Osteocyte (in vitro differentiated cells): ENCODE results near the gene TCAIM. TPM values are rescaled to one million over a fixed set of nuclear protein-coding genes. Genes with fewer than 3 reads are reported as not detected.
A peak's percentile ranks its signal among the peaks of the same experiment; 100 is the strongest.

Experiments used
- DNase-seq: peaks from one replicate; pipeline ENCODE4 v3.0.0; 2021; ENCODE audit warnings: mixed read lengths; ENCODE audit not compliant: unreplicated experiment; ENCODE audit errors: extremely low spot score
- H3K27ac Mint-ChIP-seq: one replicate; pipeline ENCODE4 v1.8.0; 2021; ENCODE audit warnings: mild to moderate bottlenecking, mixed read lengths; ENCODE audit not compliant: unreplicated experiment
- H3K27me3 Mint-ChIP-seq: one replicate; pipeline ENCODE4 v1.8.0; 2021; ENCODE audit warnings: mixed read lengths; ENCODE audit not compliant: unreplicated experiment
- H3K36me3 Mint-ChIP-seq: one replicate; pipeline ENCODE4 v1.8.0; 2021; ENCODE audit warnings: mixed read lengths; ENCODE audit not compliant: unreplicated experiment
- H3K4me1 Mint-ChIP-seq: one replicate; pipeline ENCODE4 v1.8.0; 2021; ENCODE audit warnings: mixed read lengths; ENCODE audit not compliant: unreplicated experiment
- H3K4me3 Mint-ChIP-seq: one replicate; pipeline ENCODE4 v1.8.0; 2021; ENCODE audit warnings: mild to moderate bottlenecking, moderate library complexity, mixed read lengths; ENCODE audit not compliant: unreplicated experiment
- H3K9me3 Mint-ChIP-seq: one replicate; pipeline ENCODE4 v1.8.0; 2021; ENCODE audit warnings: mixed read lengths; ENCODE audit not compliant: unreplicated experiment
- CTCF ChIP-seq: fragments of 200-600 bp; sonication (generic); IDR thresholded peaks from 2 replicates; pipeline ENCODE4 v1.5.0; 2021; ENCODE audit warnings: antibody characterized with exemption, mild to moderate bottlenecking, moderate library complexity
- total RNA-seq: library from RNA; stranded (reverse); gene quantifications from 2 replicates; pipeline ENCODE4 v1.2.1, GENCODE V29; 2021

Gene TCAIM
- total RNA-seq, 1 donor from 2014 or later = 30.2 TPM

DNA sequence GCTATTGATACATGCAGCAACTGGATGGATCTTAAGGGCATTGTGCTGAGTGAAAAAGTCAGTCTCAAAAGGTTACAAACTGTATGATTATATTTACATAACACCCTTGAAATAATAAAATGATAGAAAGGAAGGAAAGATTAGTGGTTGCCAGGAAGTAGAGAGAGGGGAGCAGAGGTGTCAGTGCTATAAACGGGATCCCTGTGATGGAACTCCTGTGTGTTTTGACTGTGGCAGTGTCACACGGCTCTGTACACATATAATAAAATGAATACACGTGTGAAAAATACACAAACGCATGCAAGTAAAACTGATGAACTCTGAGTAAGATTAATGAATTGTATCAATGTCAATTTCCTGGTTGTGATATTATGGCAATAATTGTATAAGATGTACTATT is 60.3 kb downstream of the TCAIM start:
- no peak for TF ChIP-seq CTCF
- H3K9me3 Mint-ChIP-seq = no peaks in the 10 kb centered on the region
- DNase-seq = no peak
- H3K36me3 Mint-ChIP-seq = peaks cover 37% of the 10 kb centered on the region
- H3K27ac Mint-ChIP-seq = no peak overlapping the region
- no peaks in the 10 kb centered on the region for H3K27me3 Mint-ChIP-seq
- no peaks in the 10 kb centered on the region for H3K4me1 Mint-ChIP-seq
- no peak overlapping the region for H3K4me3 Mint-ChIP-seq

GRCh38 chr3:44400771-44401170 is 62.2 kb downstream of the TCAIM start:
- DNase-seq = no peak
- no peak for TF ChIP-seq CTCF
- Mint-ChIP-seq H3K36me3 (peaks cover 41% of the 10 kb centered on the region), H3K4me3 (no peak overlapping the region), H3K4me1 (no peaks in the 10 kb centered on the region), H3K27ac (no peak overlapping the region), H3K27me3 (no peaks in the 10 kb centered on the region), H3K9me3 (no peaks in the 10 kb centered on the region)

DNA sequence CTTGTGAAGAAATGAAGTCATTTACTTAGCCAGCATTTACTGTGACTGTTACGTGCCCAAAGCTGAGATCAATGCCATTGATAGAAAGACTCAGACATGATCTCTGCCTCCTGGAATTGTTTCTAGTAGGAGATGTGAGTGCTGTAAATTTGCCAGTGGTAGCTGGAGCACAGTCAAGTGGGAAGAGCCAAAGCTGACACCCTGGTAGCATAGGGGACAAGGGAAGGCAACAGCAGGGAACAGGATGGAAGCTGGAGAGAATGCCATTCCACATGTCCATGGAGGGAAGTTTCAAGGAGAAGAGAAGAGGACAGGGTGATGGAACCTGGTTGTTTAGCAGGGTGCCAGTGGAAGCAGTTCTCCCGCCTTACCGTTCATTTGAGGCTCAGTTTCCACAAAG is 64.0 kb downstream of the TCAIM start:
- no peak overlapping the region for H3K4me3 Mint-ChIP-seq
- no peaks in the 10 kb centered on the region for H3K27me3 Mint-ChIP-seq
- peaks cover 40% of the 10 kb centered on the region for H3K36me3 Mint-ChIP-seq
- H3K4me1 Mint-ChIP-seq = no peaks in the 10 kb centered on the region
- no peak for TF ChIP-seq CTCF
- no peaks in the 10 kb centered on the region for H3K9me3 Mint-ChIP-seq
- no peak for DNase-seq
- no peak overlapping the region for H3K27ac Mint-ChIP-seq

DNA sequence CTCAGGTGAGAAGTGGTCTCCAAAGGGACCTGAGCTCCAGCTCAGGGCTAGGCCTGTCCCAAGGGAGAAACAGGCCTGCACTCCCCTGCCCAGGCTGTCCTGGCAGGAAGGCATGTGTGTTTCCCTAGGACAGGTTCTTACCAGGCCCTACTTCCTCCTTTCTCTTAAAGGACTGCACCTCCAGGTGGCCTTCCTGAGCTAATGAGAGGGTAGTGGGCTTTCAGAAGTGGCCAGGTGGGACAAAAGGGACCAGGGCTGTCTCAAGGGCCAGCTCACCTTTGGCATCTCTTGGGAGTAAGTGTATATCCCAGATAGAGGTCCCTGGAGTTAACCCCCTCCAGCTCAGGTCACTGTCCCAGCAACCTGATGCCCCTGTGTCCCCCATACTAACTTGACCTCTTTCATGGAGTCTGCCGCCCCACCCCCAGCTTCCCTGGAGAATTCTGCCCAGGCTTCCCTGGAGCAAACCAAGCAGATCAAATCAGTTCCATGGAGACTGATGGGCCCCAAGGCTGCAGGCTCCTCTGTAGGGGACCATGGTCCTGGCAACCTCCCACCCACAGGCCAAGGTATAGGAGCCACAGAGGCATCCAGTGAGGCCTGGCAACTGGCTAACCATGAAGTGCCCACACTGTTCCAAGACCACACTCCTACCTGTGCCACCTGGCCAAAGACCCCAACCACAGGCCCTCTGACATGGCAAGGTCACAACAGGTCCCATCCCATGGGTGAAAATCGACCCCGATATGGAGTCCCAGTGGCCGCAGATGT is 71.3 kb downstream of the TCAIM start:
- no peak overlapping the region for H3K4me3 Mint-ChIP-seq

More for the DNA sequence above, 71.3 kb downstream of the TCAIM start:
- no peak for TF ChIP-seq CTCF
- Mint-ChIP-seq H3K27me3 (no peaks in the 10 kb centered on the region), H3K36me3 (peaks cover 6% of the 10 kb centered on the region), H3K9me3 (no peaks in the 10 kb centered on the region), H3K27ac (no peak overlapping the region), H3K4me1 (no peaks in the 10 kb centered on the region)
- DNase-seq = peak; percentile 70
